H1 (cell line): ENCODE data around the gene OSR1. TPM values are rescaled to one million over a fixed set of nuclear protein-coding genes. Genes with fewer than 3 reads are reported as not detected.
"Not testable (repeated sequence)": the region's sequence is repeated elsewhere in the genome, so short reads cannot be mapped to it uniquely, and the experiment has no call there.

Experiments
- CTCF ChIA-PET: fragments of 300-600 bp; sonication (Branson Sonifier 250); formaldehyde crosslinking; loops from one replicate; lab custom pipeline; 2021; ENCODE audit not compliant: partially characterized antibody; lab: Charles Lee
- POLR2A ChIA-PET: fragments of 300-600 bp; sonication (Branson Sonifier 250); formaldehyde crosslinking; loops from one replicate; lab custom pipeline; 2021; ENCODE audit warnings: inconsistent platforms; ENCODE audit not compliant: partially characterized antibody; lab: Charles Lee
- DNase-seq, 2 experiments: peaks; one replicate each; pipeline versions ENCODE4 v3.0.0 to v3.0.0-alpha.2; 2010 to 2022; ENCODE audit warnings: low spot score in 2 of 2, low read depth in 1 of 2, mixed read lengths in 1 of 2
- FAIRE-seq: peaks from 2 replicates; lab custom pipeline; 2011; peaks lifted over from hg19 to GRCh38; lab: Jason Lieb, UNC
- H2AFZ ChIP-seq: 2 replicates; pipeline ENCODE4 v1.8.1; 2012; ENCODE audit warnings: low read length, inconsistent platforms
- H2AK5ac ChIP-seq: 2 replicates; pipeline ENCODE4 v1.6.1; 2013; ENCODE audit warnings: low read depth, low read length
- H2BK120ac ChIP-seq: replicated peaks from 2 replicates; pipeline ENCODE3; 2013; ENCODE audit warnings: low read depth, low read length, inconsistent platforms
- H2BK12ac ChIP-seq: 2 replicates; pipeline ENCODE4 v1.6.1; 2013; ENCODE audit warnings: low read depth, low read length
- H2BK15ac ChIP-seq: 2 replicates; pipeline ENCODE4 v1.6.1; 2013; ENCODE audit warnings: low read length
- H2BK20ac ChIP-seq: 2 replicates; pipeline ENCODE4 v1.6.1; 2013; ENCODE audit warnings: low read length
- H2BK5ac ChIP-seq: 2 replicates; pipeline ENCODE4 v1.6.1; 2013; ENCODE audit warnings: low read depth, low read length
- H3K14ac ChIP-seq: 2 replicates; pipeline ENCODE4 v1.6.1; 2013; ENCODE audit warnings: inconsistent platforms; ENCODE audit not compliant: insufficient read length
- H3K18ac ChIP-seq: 2 replicates; pipeline ENCODE4 v1.6.1; 2013; ENCODE audit warnings: low read length; ENCODE audit errors: extremely low read depth
- H3K23ac ChIP-seq: 2 replicates; pipeline ENCODE4 v1.6.1; 2013; ENCODE audit warnings: inconsistent platforms; ENCODE audit not compliant: insufficient read length
- H3K23me2 ChIP-seq: 2 replicates; pipeline ENCODE4 v1.6.1; 2013; ENCODE audit warnings: low read depth, low read length
- H3K27ac ChIP-seq: 2 replicates; pipeline ENCODE4 v1.6.1; 2011; ENCODE audit warnings: low read depth, low read length, inconsistent platforms
- H3K27me3 ChIP-seq, 4 experiments: replicated peaks in 1 of 4; 1 replicate in 1 of 4; 2 replicates in 3 of 4; pipeline versions ENCODE4 v1.6.1 to v1.8.1; 2011 to 2013; ENCODE audit warnings: low read length in 3 of 4, mild to moderate bottlenecking in 3 of 4, inconsistent platforms in 2 of 4, mixed read lengths in 2 of 4, moderate library complexity in 1 of 4; ENCODE audit not compliant: control insufficient read depth in 3 of 4, insufficient read depth in 3 of 4; ENCODE audit errors: extremely low read depth in 1 of 4
- H3K36me3 ChIP-seq, 4 experiments: 2 replicates each; pipeline versions ENCODE4 v1.6.1 to v1.8.1; 2011 to 2013; ENCODE audit warnings: mild to moderate bottlenecking in 4 of 4, low read length in 3 of 4, moderate library complexity in 2 of 4, control low read depth in 1 of 4, inconsistent platforms in 1 of 4; ENCODE audit not compliant: insufficient read depth in 4 of 4, control insufficient read depth in 2 of 4
- H3K4ac ChIP-seq: replicated peaks from 2 replicates; pipeline ENCODE3; 2013; ENCODE audit warnings: low read length, low read depth, mixed read lengths, inconsistent platforms; ENCODE audit not compliant: insufficient read length
- H3K4me1 ChIP-seq, 4 experiments: replicated peaks in 1 of 4; 1 replicate in 1 of 4; 2 replicates in 3 of 4; pipeline versions ENCODE4 v1.6.1 to v1.8.1; 2011 to 2013; ENCODE audit warnings: low read length in 3 of 4, inconsistent platforms in 2 of 4, mixed read lengths in 1 of 4; ENCODE audit not compliant: insufficient read depth in 4 of 4, control insufficient read depth in 3 of 4
- H3K4me2 ChIP-seq, 2 experiments: 2 replicates each; pipeline versions ENCODE4 v1.6.1 to v1.8.1; 2011 to 2013; ENCODE audit warnings: low read depth in 2 of 2, low read length in 2 of 2, control low read depth in 1 of 2, inconsistent platforms in 1 of 2, mild to moderate bottlenecking in 1 of 2; ENCODE audit not compliant: insufficient read depth in 1 of 2
- H3K4me3 ChIP-seq, 4 experiments: fragments of 200-600, 300-600 bp in 1 of 4; sonication (generic), shearing (Covaris generic), sonication (Bioruptor Twin) in 1 of 4; 2 replicates each; pipeline versions ENCODE4 v1.5.1 to v1.8.1; 2011 to 2016; ENCODE audit warnings: low read length in 4 of 4, low read depth in 3 of 4, control low read depth in 2 of 4, inconsistent platforms in 2 of 4, mild to moderate bottlenecking in 2 of 4, mixed read lengths in 1 of 4, moderate library complexity in 1 of 4; ENCODE audit not compliant: insufficient read depth in 2 of 4; ENCODE audit errors: extremely low read depth in 1 of 4
- H3K56ac ChIP-seq: replicated peaks from 2 replicates; pipeline ENCODE3; 2013; ENCODE audit warnings: low read depth, mild to moderate bottlenecking, mixed read lengths, low read length, inconsistent platforms; ENCODE audit not compliant: insufficient read length
- H3K79me1 ChIP-seq: 2 replicates; pipeline ENCODE4 v1.6.1; 2013; ENCODE audit warnings: low read depth, low read length, control low read depth
- H3K79me2 ChIP-seq, 2 experiments: 2 replicates each; pipeline versions ENCODE4 v1.6.1 to v1.8.1; 2012 to 2013; ENCODE audit warnings: low read length in 2 of 2, mild to moderate bottlenecking in 2 of 2, inconsistent platforms in 1 of 2; ENCODE audit not compliant: insufficient read depth in 2 of 2, control insufficient read depth in 1 of 2
- H3K9ac ChIP-seq, 4 experiments: replicated peaks in 1 of 4; 1 replicate in 1 of 4; 2 replicates in 3 of 4; pipeline versions ENCODE4 v1.6.1 to v1.8.1; 2011 to 2013; ENCODE audit warnings: low read depth in 3 of 4, low read length in 3 of 4, control low read depth in 2 of 4, mild to moderate bottlenecking in 2 of 4, moderate library complexity in 2 of 4, inconsistent platforms in 1 of 4; ENCODE audit errors: extremely low read depth in 1 of 4
- H3K9me3 ChIP-seq, 2 experiments: 2 replicates each; pipeline versions ENCODE4 v1.6.1 to v1.8.1; 2012 to 2013; ENCODE audit warnings: mild to moderate bottlenecking in 2 of 2, moderate library complexity in 2 of 2, control low read depth in 1 of 2, inconsistent platforms in 1 of 2, low read depth in 1 of 2, low read length in 1 of 2, mixed read lengths in 1 of 2; ENCODE audit not compliant: insufficient read depth in 2 of 2
- H4K20me1 ChIP-seq, 2 experiments: replicated peaks in 1 of 2; 2 replicates each; pipeline versions ENCODE3 to v1.8.1; 2011 to 2013; ENCODE audit warnings: inconsistent platforms in 2 of 2, low read length in 2 of 2, mild to moderate bottlenecking in 1 of 2; ENCODE audit not compliant: insufficient read depth in 2 of 2, control insufficient read depth in 1 of 2
- H4K5ac ChIP-seq: 2 replicates; pipeline ENCODE4 v1.6.1; 2013; ENCODE audit warnings: low read length, low read depth, mixed read lengths, inconsistent platforms; ENCODE audit not compliant: insufficient read length
- H4K8ac ChIP-seq: 2 replicates; pipeline ENCODE4 v1.8.0; 2013; ENCODE audit warnings: mild to moderate bottlenecking, moderate library complexity, low read length, inconsistent platforms; ENCODE audit not compliant: insufficient read depth; ENCODE audit errors: extremely low read depth
- H4K91ac ChIP-seq: replicated peaks from 2 replicates; pipeline ENCODE3; 2013; ENCODE audit warnings: low read length, mixed read lengths, inconsistent platforms; ENCODE audit not compliant: insufficient read length
- WGBS, 2 experiments: shearing (Covaris generic) in 1 of 2; methylation state at CpG; one replicate each; pipeline versions ENCODE4 v1.1.6 to v1.1.7; 2013 to 2015; ENCODE audit warnings: low lambda C conversion rate in 2 of 2, mixed read lengths in 2 of 2, inconsistent platforms in 1 of 2, low coverage in 1 of 2, missing lambda C conversion rate in 1 of 2; ENCODE audit not compliant: insufficient replicate concordance in 2 of 2, insufficient coverage in 1 of 2, insufficient read length in 1 of 2; ENCODE audit errors: extremely low coverage in 1 of 2, missing lambda C conversion rate in 1 of 2; 5-methylcytosine and 5-hydroxymethylcytosine counted together
- polyA plus RNA-seq, 7 experiments: library from polyadenylated mRNA; depleted of rRNA in 3 of 7; stranded (reverse) in 5 of 7; unstranded in 2 of 7; fragments of >200 nt in 5 of 7; fragments of 200-250 nt in 2 of 7; gene quantifications; 1 replicate in 5 of 7; 2 replicates in 1 of 7; 4 replicates in 1 of 7; pipeline versions ENCODE4 v1.2.1 to v1.2.3, GENCODE V29; 2011 to 2013; ENCODE audit warnings: missing spikeins in 2 of 7, mixed read lengths in 2 of 7
- total RNA-seq: library from RNA; stranded (reverse); fragmentation: NEBNext Ultra II Directional; extraction: Animal tissue kit (Norgen Biotek cat#: 25700); gene quantifications from 2 replicates; pipeline ENCODE4 v1.2.1, GENCODE V29; 2021

OSR1 gene
- total and polyA plus RNA-seq, 2 of the 8 experiments (the other 6 are each of a cell fraction or from before 2014, with no cell fraction given) = 0.05 to 0.22 TPM

DNA sequence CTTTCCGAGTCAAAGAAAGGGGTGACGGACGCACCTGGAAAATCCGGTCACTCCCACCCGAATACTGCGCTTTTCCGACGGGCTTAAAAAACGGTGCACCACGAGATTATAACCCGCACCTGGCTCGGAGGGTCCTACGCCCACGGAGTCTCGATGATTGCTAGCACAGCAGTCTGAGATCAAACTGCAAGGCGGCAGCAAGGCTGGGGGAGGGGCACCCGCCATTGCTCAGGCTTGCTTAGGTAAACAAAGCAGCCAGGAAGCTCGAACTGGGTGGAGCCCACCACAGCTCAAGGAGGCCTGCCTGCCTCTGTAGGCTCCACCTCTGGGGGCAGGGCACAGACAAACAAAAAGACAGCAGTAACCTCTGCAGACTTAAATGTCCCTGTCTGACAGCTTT is 52.4 kb downstream of the OSR1 start:
- H3K14ac ChIP-seq, FAIRE-seq, H3K79me1 ChIP-seq, H3K79me2 ChIP-seq, H3K4me3 ChIP-seq, H3K23me2 ChIP-seq, H3K4ac ChIP-seq, H2BK15ac ChIP-seq, H4K20me1 ChIP-seq, H4K91ac ChIP-seq, CTCF ChIA-PET, H3K27me3 ChIP-seq, H2AFZ ChIP-seq, H3K18ac ChIP-seq, H2BK20ac ChIP-seq, H3K56ac ChIP-seq, H4K5ac ChIP-seq, H3K4me1 ChIP-seq, H3K9ac ChIP-seq, H2AK5ac ChIP-seq, H3K36me3 ChIP-seq, H2BK5ac ChIP-seq, H2BK120ac ChIP-seq, H3K9me3 ChIP-seq, H3K27ac ChIP-seq, H4K8ac ChIP-seq, H3K23ac ChIP-seq, H2BK12ac ChIP-seq: not testable (repeated sequence)
- DNase-seq = peak in 1 of 2 experiments; percentile 53
- POLR2A ChIA-PET = interaction anchor here (0.6 to 1.3 kb wide), 2 partner anchors 9 to 731 kb away, joined by 3 read pairs; no protein-coding TSS in a partner anchor
- peak overlapping the region in 1 of 2 experiments; percentile 47; a peak in 1 of 4 replicates for H3K4me2 ChIP-seq
- WGBS, 2 experiments = 93% methylated on average over 13 of the region's 18 CpGs; no CpG with 5 or more reads in 1 of the 2 experiments
